Ovary (tissue), 9 donors: ENCODE results near the gene IQSEC3. TPM values are rescaled to one million over a fixed set of nuclear protein-coding genes. Genes with fewer than 3 reads are reported as not detected.
A peak's percentile ranks its signal among the peaks of the same experiment; 100 is the strongest.

Experiments
- DNase-seq, 5 donors: peaks; one replicate each; pipeline ENCODE4 v3.0.0-alpha.2; 2019 to 2020
- H3K27ac ChIP-seq, 2 donors: fragments of 200-600 bp; one replicate each; pipeline versions ENCODE4 v1.5.1 to v1.8.0; 2019 to 2022
- H3K27me3 ChIP-seq: fragments of 200-600 bp; one replicate; pipeline ENCODE4 v1.8.0; 2022
- H3K36me3 ChIP-seq: fragments of 200-600 bp; sonication (generic); one replicate; pipeline ENCODE4 v1.5.1; 2019
- H3K4me1 ChIP-seq: one replicate; pipeline ENCODE4 v1.8.1; 2013; ENCODE audit warnings: mild to moderate bottlenecking, moderate library complexity; ENCODE audit not compliant: insufficient read depth
- H3K4me3 ChIP-seq: fragments of 200-600 bp; sonication (generic); one replicate; pipeline ENCODE4 v1.5.1; 2017
- H3K9me3 ChIP-seq, 2 donors: fragments of 200-600 bp in 1 of 2; sonication (generic) in 1 of 2; one replicate each; pipeline versions ENCODE4 v1.5.1 to v1.8.1; 2013 to 2019; ENCODE audit warnings: mild to moderate bottlenecking in 1 of 2, moderate library complexity in 1 of 2
- EP300 ChIP-seq: sonication (generic); formaldehyde crosslinking; IDR thresholded peaks from one replicate; pipeline ENCODE4 v1.6.1; 2017; ENCODE audit warnings: antibody characterized with exemption
- POLR2A ChIP-seq: fragments of 450-650 bp; IDR thresholded peaks from one replicate; pipeline ENCODE4 v1.6.1; 2017; ENCODE audit warnings: antibody characterized with exemption, mild to moderate bottlenecking, moderate library complexity
- WGBS, 3 donors: extraction: QIAGEN DNeasy Blood & Tissue Kit in 1 of 3; methylation state at CpG; one replicate each; pipeline versions ENCODE4 v1.1.5 to v1.1.7; 2013 to 2017; 5-methylcytosine and 5-hydroxymethylcytosine counted together
- intact Hi-C, 4 donors: fragments of 100-400 bp; cut with DNase I; formaldehyde crosslinking; loops; one replicate each; pipeline versions ENCODE4 v1.11.0 to v1.15.1; 2022 to 2023
- polyA plus RNA-seq, 2 donors: library from polyadenylated mRNA; stranded (reverse); fragments of 200-250 nt in 1 of 2; fragments of 350-450 nt in 1 of 2; fragmentation: Illumina TruSeq in 1 of 2; extraction: RNeasy Lipid Tissue Mini Kit (QIAGEN cat#74804) in 1 of 2; gene quantifications; one replicate each; pipeline ENCODE4 v1.2.3, GENCODE V29; 2013 to 2014
- total RNA-seq, 7 donors: library from RNA; depleted of rRNA in 2 of 7; stranded (reverse); fragments of >200 nt in 2 of 7; fragmentation: NEBNext Ultra II Directional in 3 of 7; extraction: Animal tissue kit (Norgen Biotek cat#: 25700) in 3 of 7; gene quantifications; one replicate each; pipeline versions ENCODE4 v1.1.0 to v1.2.4, GENCODE V29; 2016 to 2023
- TF ChIP-seq, protein P1 (sequence below), 3 donors: fragments of 450-650 bp in 2 of 3; fragments of 200-600 bp in 1 of 3; IDR thresholded peaks; one replicate each; pipeline versions ENCODE4 v1.5.1 to v1.8.0; 2016 to 2022; ENCODE audit warnings: antibody characterized with exemption in 3 of 3, mild to moderate bottlenecking in 1 of 3
- donor health status: DM: no; HTN: no; CAD: no; lungs with moderate emphysema.
- donor health status: DM: no; HTN: no; CAD: no.
- donor health status: Bipolar disorder and iron deficiency.
- donor health status: DM: yes; HTN: yes; CAD: no.
- donor health status: DM: no; HTN: no; CAD: no.
- donor health status: DM: yes; HTN: yes; CAD: no.

The IQSEC3 gene
- total and polyA plus RNA-seq, 9 donors, result 0.88 to 10.0 (median 3.0) TPM

DNA sequence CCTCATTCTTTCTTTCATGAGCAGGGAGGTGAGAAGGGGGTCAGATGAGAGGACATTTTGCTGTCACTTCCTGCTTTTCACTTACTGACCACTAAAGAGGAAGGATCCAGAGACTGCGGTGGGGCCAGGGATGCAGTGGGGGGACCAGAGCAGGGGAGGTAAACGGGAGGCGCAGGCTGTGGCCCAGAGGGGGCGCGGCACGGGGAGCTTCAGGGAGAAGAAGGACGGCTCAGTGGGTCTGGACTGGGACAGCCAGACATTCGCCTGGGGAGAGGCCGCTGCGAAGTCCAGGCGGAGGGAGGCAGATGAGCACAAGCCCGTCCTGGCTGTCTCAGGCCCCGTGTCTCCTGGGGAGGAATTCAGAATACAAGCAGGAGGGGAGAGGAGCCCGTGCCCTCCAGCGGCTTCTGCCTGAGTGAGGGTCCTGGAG is 106.2 kb downstream of the IQSEC3 start:
- H3K4me1 ChIP-seq, result peaks cover 7% of the 10 kb centered on the region
- H3K9me3 ChIP-seq, result no peaks in the 10 kb centered on the region
- WGBS, 3 donors, result 61 to 77% (median 68%) methylated on average over 15 of the region's 15 CpGs
- intact Hi-C loops, result no loop called here
- no peak for DNase-seq
- no peaks in the 10 kb centered on the region for H3K27me3 ChIP-seq
- no peak overlapping the region for H3K4me3 ChIP-seq
- no peak overlapping the region for H3K27ac ChIP-seq
- TF ChIP-seq POLR2A (no peak), EP300 (no peak)
- TF ChIP-seq, protein P1, sequence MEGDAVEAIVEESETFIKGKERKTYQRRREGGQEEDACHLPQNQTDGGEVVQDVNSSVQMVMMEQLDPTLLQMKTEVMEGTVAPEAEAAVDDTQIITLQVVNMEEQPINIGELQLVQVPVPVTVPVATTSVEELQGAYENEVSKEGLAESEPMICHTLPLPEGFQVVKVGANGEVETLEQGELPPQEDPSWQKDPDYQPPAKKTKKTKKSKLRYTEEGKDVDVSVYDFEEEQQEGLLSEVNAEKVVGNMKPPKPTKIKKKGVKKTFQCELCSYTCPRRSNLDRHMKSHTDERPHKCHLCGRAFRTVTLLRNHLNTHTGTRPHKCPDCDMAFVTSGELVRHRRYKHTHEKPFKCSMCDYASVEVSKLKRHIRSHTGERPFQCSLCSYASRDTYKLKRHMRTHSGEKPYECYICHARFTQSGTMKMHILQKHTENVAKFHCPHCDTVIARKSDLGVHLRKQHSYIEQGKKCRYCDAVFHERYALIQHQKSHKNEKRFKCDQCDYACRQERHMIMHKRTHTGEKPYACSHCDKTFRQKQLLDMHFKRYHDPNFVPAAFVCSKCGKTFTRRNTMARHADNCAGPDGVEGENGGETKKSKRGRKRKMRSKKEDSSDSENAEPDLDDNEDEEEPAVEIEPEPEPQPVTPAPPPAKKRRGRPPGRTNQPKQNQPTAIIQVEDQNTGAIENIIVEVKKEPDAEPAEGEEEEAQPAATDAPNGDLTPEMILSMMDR (IDR thresholded peaks at IDR 0.05), result no peak
- H3K36me3 ChIP-seq, result no peaks in the 10 kb centered on the region

DNA sequence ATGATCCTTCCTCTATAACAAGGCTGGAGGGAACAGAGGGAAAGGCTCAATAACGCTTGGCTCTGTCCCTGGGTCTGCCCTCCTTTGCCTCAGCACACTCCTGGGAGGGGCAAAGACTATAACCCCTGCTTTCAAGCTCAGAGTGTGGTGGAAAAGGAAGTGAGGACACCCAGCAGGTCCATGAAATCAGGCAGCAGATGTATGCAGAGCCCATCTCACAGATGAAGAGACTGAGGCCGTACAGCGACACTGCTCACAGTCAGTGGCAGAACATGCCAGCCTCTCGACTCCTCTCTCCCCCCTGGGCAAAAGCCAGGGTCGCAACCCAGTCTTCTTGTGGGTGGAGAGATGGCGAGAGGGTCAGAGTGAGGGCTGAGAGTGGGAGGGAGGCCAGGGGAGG is 107.6 kb downstream of the IQSEC3 start:
- Histone ChIP-seq H3K27me3 (no peaks in the 10 kb centered on the region), H3K36me3 (no peaks in the 10 kb centered on the region)

DNA sequence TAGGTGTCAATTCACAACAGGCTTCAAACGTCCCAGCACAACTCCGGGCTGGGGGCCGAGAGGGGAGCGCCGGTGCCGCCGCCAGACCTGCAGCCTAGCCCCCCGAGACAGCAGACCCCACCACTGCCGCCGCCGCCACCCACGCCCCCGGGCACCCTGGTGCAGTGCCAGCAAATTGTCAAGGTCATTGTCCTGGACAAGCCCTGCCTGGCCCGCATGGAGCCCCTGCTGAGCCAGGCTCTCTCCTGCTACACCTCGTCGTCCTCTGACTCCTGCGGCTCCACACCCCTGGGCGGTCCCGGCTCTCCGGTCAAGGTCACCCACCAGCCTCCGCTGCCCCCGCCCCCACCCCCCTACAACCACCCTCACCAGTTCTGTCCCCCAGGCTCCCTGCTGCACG is 108.0 kb downstream of the IQSEC3 start:
- H3K27ac ChIP-seq, result no peak overlapping the region
- H3K36me3 ChIP-seq, result no peaks in the 10 kb centered on the region
- H3K4me1 ChIP-seq, result peaks cover 7% of the 10 kb centered on the region
- intact Hi-C loops, result no loop called here
- no peaks in the 10 kb centered on the region for H3K27me3 ChIP-seq
- TF ChIP-seq EP300, result no peak
- TF ChIP-seq, protein P1 (IDR thresholded peaks at IDR 0.05), result no peak
- TF ChIP-seq POLR2A, result no peak
- DNase-seq, result peak in 2 of 5 donors; percentile 44 to 54
- no peaks in the 10 kb centered on the region for H3K9me3 ChIP-seq
- 7 to 45% (median 16%) methylated on average over 12 to 23 of the region's 23 CpGs for WGBS, 3 donors
- no peak overlapping the region for H3K4me3 ChIP-seq

More for the DNA sequence above, 107.6 kb downstream of the IQSEC3 start:
- intact Hi-C loops, result no loop called here
- Histone ChIP-seq H3K27ac (no peak overlapping the region), H3K4me3 (no peak overlapping the region), H3K9me3 (no peaks in the 10 kb centered on the region), H3K4me1 (peaks cover 7% of the 10 kb centered on the region)
- WGBS, 3 donors, result 41 to 52% (median 51%) methylated on average over 6 of the region's 6 CpGs
- TF ChIP-seq, protein P1 (IDR thresholded peaks at IDR 0.05), result no peak
- TF ChIP-seq POLR2A, result no peak
- no peak for TF ChIP-seq EP300
- DNase-seq, result no peak

DNA sequence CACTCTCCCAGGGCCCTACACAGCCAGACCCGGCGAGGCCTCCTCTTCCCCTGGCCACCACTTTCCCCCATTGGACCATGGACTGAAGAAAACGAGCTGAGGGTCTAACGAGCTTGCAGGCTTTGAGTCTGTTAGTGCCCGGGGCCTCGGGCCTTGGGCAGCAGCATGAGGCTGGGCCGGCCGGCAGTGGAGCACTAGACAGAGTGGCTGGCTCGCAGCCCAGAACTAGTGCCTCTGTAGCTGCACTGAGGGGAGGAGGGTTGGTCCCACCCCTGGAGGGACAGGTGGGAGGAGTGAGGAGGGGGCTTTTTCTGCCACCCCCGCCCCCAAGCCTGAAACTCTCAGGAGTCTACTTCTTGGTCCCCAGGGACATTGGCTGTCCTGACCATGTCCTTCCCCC is 108.7 kb downstream of the IQSEC3 start:
- Histone ChIP-seq H3K27me3 (no peaks in the 10 kb centered on the region), H3K4me1 (peaks cover 7% of the 10 kb centered on the region), H3K4me3 (no peak overlapping the region), H3K27ac (no peak overlapping the region), H3K9me3 (no peaks in the 10 kb centered on the region), H3K36me3 (no peaks in the 10 kb centered on the region)
- TF ChIP-seq, protein P1 (IDR thresholded peaks at IDR 0.05), result no peak
- TF ChIP-seq EP300, result no peak
- TF ChIP-seq POLR2A, result no peak
- WGBS, 3 donors, result 17 to 29% (median 18%) methylated on average over 10 of the region's 10 CpGs
- intact Hi-C loops, result no loop called here
- peak in 3 of 5 donors; percentile 24 to 68 (median 44) for DNase-seq
